Measurements from ENCODE around the gene RAD9A. TPM values are rescaled to one million over a fixed set of nuclear protein-coding genes. Genes with fewer than 3 reads are reported as not detected.

Gene RAD9A
- polyA plus RNA-seq, 1 donor from 2014 or later = 12.0 TPM

Other genes starting within 250 kb of the RAD9A start
- gene GRK2, start 125.5 kb upstream of the RAD9A start, polyA plus RNA-seq = 26.2 TPM
- gene ANKRD13D, start 102.7 kb upstream of the RAD9A start, polyA plus RNA-seq = 17.3 TPM
- gene SSH3, start 88.5 kb upstream of the RAD9A start, polyA plus RNA-seq = 5.5 TPM
- 384 TPM for gene POLD4, start 38.4 kb upstream of the RAD9A start, polyA plus RNA-seq
- 5.1 TPM for gene CLCF1, start 18.4 kb upstream of the RAD9A start, polyA plus RNA-seq
- gene PPP1CA, start 9.9 kb downstream of the RAD9A start, polyA plus RNA-seq = 546 TPM
- 341 TPM for gene TBC1D10C, start 12.1 kb downstream of the RAD9A start, polyA plus RNA-seq
- 2.4 TPM for gene CARNS1, start 23.7 kb downstream of the RAD9A start, polyA plus RNA-seq
- 65.1 TPM for gene RPS6KB2, start 36.5 kb downstream of the RAD9A start, polyA plus RNA-seq
- gene PTPRCAP, start 45.7 kb downstream of the RAD9A start, polyA plus RNA-seq = 1,093 TPM
- gene CORO1B, start 51.5 kb downstream of the RAD9A start, polyA plus RNA-seq = 19.9 TPM
- gene GPR152, start 60.7 kb downstream of the RAD9A start, polyA plus RNA-seq = 1.8 TPM
- 3.9 TPM for gene CABP4, start 63.4 kb downstream of the RAD9A start, polyA plus RNA-seq
- gene TMEM134, start 77.3 kb downstream of the RAD9A start, polyA plus RNA-seq = 272 TPM
- 158 TPM for gene AIP, start 91.0 kb downstream of the RAD9A start, polyA plus RNA-seq
- 40.6 TPM for gene PITPNM1, start 113.4 kb downstream of the RAD9A start, polyA plus RNA-seq
- 133 TPM for gene CDK2AP2, start 116.2 kb downstream of the RAD9A start, polyA plus RNA-seq
- not detected for gene CABP2, start 131.5 kb downstream of the RAD9A start, polyA plus RNA-seq
- 214 TPM for gene GSTP1, start 191.8 kb downstream of the RAD9A start, polyA plus RNA-seq
- gene NDUFV1, start 214.9 kb downstream of the RAD9A start, polyA plus RNA-seq = 121 TPM
- gene NUDT8, start 238.0 kb downstream of the RAD9A start, polyA plus RNA-seq = 2.9 TPM
- gene TBX10, start 247.8 kb downstream of the RAD9A start, polyA plus RNA-seq = not detected

All from IgD-negative memory B cell (primary cell).